Suppressor macrophage treated with lipopolysaccharide for 1 hour (primary cell): ENCODE data around the gene PFKL.

Source experiments
- DNase-seq, 3 donors: peaks; one replicate each; pipeline ENCODE4 v3.0.0-alpha.2; 2020 to 2022

The PFKL gene

GRCh38 chr21:44365967-44366585 lies 66.2 kb downstream of the PFKL start:
- DNase-seq, result no peak

DNA sequence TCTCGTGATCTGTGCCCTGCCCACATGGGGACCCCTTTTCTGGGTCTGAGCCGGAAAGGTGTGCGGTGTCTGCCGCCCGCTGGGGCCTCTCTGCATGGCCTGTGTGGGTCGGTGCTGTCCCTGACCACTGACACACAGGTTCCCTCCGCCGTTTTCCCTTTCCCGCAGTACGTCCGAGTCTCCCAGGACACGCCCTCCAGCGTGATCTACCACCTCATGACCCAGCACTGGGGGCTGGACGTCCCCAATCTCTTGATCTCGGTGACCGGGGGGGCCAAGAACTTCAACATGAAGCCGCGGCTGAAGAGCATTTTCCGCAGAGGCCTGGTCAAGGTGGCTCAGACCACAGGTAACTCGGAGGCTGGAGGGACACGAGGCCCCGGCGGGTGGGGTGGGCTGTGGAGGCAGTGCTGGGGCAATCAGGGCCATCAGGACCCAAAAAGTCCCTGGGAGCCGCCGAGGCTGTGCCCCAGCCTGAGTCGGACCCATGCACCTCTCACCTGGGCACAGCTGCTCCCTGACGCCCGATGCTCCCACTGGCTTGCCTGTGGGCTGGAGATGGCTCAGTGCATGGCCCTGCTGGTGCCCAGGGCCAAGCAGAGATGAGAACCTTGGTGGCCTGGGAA lies 66.8 kb downstream of the PFKL start:
- no peak for DNase-seq

- no peak for DNase-seq
These were observed 69.0 kb downstream of the PFKL start for GRCh38 chr21:44368711-44369446.

GRCh38 chr21:44370027-44370735 lies 70.3 kb downstream of the PFKL start:
- DNase-seq, result peak; percentile 70 to 78 (median 72)

GRCh38 chr21:44370786-44371410 lies 71.0 kb downstream of the PFKL start:
- DNase-seq, result no peak

GRCh38 chr21:44371596-44371995 lies 71.7 kb downstream of the PFKL start:
- DNase-seq, result no peak

GRCh38 chr21:44372616-44373015 lies 72.8 kb downstream of the PFKL start:
- DNase-seq, result no peak

DNA sequence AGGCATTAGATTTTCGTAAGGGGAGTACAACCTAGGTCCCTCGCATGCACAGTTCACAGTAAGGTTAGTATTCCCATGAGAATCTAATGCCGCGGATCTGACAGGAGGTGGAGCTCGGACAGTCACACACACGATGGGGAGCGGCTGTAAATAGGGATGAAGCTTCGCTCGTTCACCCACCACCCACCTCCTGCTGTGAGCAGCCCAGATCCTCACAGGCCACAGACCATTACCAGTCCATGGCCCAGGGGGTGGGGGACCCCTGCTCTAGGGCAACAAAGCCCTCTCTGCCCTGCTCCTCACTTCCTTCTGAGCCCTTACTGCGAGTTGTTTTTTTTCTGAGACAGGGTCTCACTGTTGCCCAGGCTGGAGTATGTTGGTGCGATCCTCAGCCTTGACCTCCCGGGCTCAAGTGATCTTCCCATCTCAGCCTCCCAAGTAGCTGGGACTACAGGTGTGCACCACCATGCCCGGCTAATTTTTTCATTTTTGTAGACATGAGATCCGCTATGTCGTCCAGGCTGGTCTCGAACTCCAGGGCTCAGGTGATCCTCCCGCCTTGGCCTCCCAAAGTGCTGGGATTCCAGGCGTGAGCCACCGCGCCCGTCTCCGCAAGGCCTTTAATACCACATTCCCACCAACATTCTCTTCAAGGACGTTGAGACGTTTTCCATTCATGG lies 74.9 kb downstream of the PFKL start:
- no peak for DNase-seq

DNA sequence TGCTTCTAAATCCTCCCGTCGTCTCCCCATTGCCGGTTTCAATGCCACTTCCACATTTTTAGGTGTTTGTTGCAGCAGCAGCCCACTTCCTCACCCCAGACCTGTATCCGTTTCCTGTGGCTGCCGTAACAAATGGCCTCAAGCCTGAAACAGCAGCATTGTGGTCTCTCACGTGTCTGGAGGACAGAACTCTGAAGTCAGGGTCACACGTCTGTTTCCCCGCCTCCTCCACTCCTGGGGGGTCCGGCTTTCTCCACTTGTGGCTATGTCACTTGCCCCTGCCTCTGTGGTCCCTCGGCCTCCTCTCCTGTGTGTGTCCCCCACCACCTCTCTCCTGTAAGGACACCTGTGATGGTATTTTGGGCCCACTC lies 75.4 kb downstream of the PFKL start:
- DNase-seq, result peak; percentile 49 to 52 (median 50)

DNA sequence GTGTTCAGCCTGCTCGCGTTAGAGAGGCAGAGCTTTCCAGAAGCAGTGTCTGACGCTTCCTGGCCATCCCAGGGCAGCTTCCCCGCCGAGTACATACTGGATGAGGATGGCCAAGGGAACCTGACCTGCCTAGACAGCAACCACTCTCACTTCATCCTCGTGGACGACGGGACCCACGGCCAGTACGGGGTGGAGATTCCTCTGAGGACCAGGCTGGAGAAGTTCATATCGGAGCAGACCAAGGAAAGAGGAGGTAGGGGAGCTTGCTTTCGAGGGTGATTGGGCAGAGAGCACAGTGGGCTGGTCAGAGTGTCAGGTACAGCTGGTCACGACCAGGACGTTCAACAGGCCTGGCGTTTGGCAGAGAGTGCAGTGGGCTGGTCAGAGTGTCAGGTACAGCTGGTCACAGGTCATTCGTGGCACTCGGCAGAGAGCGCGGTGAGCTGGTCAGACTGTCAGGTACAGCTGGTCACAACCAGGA lies 75.9 kb downstream of the PFKL start:
- DNase-seq, result no peak

- DNase-seq, result no peak
These were observed 76.8 kb downstream of the PFKL start for GRCh38 chr21:44376606-44377005.
